ENCODE data around the gene ODC1. TPM values are rescaled to one million over a fixed set of nuclear protein-coding genes. Genes with fewer than 3 reads are reported as not detected.

The ODC1 gene
- total RNA-seq, 2 donors from 2014 or later = 31.9 to 59.7 TPM

DNA sequence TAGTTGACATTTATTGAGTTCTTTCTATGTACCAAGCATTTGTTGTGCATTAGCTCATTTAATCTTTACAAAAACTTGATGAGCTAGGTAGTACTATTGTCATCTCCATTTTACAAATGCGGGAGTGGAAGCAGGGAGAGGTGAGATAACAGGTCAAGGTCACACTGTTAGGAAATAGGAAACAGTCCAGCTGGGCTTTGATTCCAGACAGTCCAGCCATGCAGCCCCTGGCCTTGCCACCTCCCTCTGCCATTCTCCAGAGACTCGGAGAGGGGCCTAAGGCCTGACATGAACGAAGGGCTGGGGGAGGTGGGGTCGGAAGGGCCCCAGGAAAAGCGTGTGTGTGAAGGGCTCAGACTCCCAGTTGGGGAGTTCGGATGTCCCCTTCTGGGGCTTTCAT lies 55.6 kb downstream of the ODC1 start:
- ATAC-seq = no peak
- TF ChIP-seq, protein P1, sequence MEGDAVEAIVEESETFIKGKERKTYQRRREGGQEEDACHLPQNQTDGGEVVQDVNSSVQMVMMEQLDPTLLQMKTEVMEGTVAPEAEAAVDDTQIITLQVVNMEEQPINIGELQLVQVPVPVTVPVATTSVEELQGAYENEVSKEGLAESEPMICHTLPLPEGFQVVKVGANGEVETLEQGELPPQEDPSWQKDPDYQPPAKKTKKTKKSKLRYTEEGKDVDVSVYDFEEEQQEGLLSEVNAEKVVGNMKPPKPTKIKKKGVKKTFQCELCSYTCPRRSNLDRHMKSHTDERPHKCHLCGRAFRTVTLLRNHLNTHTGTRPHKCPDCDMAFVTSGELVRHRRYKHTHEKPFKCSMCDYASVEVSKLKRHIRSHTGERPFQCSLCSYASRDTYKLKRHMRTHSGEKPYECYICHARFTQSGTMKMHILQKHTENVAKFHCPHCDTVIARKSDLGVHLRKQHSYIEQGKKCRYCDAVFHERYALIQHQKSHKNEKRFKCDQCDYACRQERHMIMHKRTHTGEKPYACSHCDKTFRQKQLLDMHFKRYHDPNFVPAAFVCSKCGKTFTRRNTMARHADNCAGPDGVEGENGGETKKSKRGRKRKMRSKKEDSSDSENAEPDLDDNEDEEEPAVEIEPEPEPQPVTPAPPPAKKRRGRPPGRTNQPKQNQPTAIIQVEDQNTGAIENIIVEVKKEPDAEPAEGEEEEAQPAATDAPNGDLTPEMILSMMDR (IDR thresholded peaks at IDR 0.05) = no peak
- no peaks in the 10 kb centered on the region for H3K9me3 ChIP-seq
- H3K27me3 ChIP-seq = no peaks in the 10 kb centered on the region
- no peak overlapping the region for H3K27ac ChIP-seq
- no peak for DNase-seq
- intact Hi-C loops (cut with DNase I) = no loop called here
- 61 to 74% methylated on average over 6 of the region's 6 CpGs for WGBS, 2 donors
- H3K4me1 ChIP-seq = peaks cover 23% of the 10 kb centered on the region
- no peak overlapping the region for H3K4me3 ChIP-seq
- H3K36me3 ChIP-seq (replicated peaks in 1 of 2; ENCODE audit: insufficient read depth in 1 of 2, low read depth in 2 of 2) = no peaks in the 10 kb centered on the region

DNA sequence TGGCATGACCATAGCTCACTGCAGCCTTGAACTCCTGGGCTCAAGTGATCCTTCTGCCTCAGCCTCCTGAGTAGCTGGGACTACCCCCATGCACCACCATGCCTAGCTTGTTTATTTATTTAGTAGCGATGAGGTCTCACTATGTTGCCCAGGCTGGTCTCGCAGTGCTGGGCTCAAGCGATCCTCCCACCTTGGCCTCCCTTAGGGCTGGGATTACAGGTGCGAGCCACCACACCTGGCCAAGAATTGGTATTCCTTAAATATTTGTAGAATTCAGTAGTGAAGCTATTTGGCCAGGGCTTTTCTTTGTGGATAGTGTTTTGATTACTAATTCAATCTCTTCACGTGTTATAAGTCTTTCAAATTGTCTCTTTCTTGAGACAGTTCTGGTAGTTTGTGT lies 56.0 kb downstream of the ODC1 start:
- 87 to 95% methylated on average over 5 of the region's 5 CpGs for WGBS, 2 donors
- no peaks in the 10 kb centered on the region for H3K27me3 ChIP-seq
- DNase-seq (no peak), ATAC-seq (no peak)
- no peaks in the 10 kb centered on the region for H3K36me3 ChIP-seq (replicated peaks in 1 of 2; ENCODE audit: insufficient read depth in 1 of 2, low read depth in 2 of 2)
- H3K4me1 ChIP-seq = peaks cover 23% of the 10 kb centered on the region
- no peak overlapping the region for H3K27ac ChIP-seq
- H3K9me3 ChIP-seq = no peaks in the 10 kb centered on the region
- intact Hi-C loops (cut with DNase I) = no loop called here
- no peak for TF ChIP-seq POLR2A (IDR thresholded peaks at IDR 0.05)
- TF ChIP-seq, protein P1 (IDR thresholded peaks at IDR 0.05) = no peak
- H3K4me3 ChIP-seq = no peak overlapping the region

DNA sequence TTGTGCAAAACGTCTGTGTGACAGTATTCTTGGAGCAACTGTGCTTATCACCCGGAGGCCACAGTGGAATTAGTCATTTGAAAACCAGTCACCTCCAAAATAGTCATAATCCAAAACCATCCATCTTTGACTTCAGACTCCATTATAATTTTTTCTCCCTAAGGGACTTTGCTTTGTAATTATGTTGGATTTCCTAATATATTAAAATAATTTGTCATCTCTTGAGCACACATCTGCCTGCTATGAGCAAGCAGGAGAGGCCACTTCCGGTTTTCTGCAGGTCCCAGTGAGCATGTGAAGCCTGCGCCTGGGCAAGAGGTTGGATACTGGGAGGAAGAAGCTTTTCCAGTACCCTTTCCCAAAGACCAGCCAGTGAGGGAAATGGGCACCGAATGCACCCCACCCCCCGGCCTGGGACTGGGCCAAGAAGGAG lies 57.7 kb downstream of the ODC1 start:
- H3K27ac ChIP-seq = no peak overlapping the region
- no peaks in the 10 kb centered on the region for H3K36me3 ChIP-seq (replicated peaks in 1 of 2; ENCODE audit: insufficient read depth in 1 of 2, low read depth in 2 of 2)
- WGBS, 2 donors = 41% methylated on average over 4 to 6 of the region's 6 CpGs
- no peaks in the 10 kb centered on the region for H3K27me3 ChIP-seq
- no peaks in the 10 kb centered on the region for H3K9me3 ChIP-seq
- no peak overlapping the region for H3K4me3 ChIP-seq
- ATAC-seq (no peak), DNase-seq (no peak)
- TF ChIP-seq POLR2A (IDR thresholded peaks at IDR 0.05) = no peak
- TF ChIP-seq, protein P1 (IDR thresholded peaks at IDR 0.05) = no peak
- peaks cover 23% of the 10 kb centered on the region for H3K4me1 ChIP-seq
- intact Hi-C loops (cut with DNase I) = no loop called here

Small RNA genes within 50 kb of the gene (small RNA-seq; reads per million reads assigned to genes)
- 2.0 reads per million, percentile 70 among the genes with 10 or more reads in this experiment for gene SNORA80B

Other genes with a start within 250 kb of the ODC1 start
- 10 to 100 TPM; 41.0 to 66.3 TPM for gene HPCAL1, start 145.4 kb downstream of the ODC1 start, total RNA-seq
- 10 to 100 TPM; 13.0 to 14.8 TPM for gene NOL10, start 241.6 kb upstream of the ODC1 start, total RNA-seq